ENCODE data around the gene FYCO1. TPM values are rescaled to one million over a fixed set of nuclear protein-coding genes. Genes with fewer than 3 reads are reported as not detected.

FYCO1 gene
- total RNA-seq, 4 donors from 2014 or later: 38.2 to 66.6 (median 50.5) TPM

DNA sequence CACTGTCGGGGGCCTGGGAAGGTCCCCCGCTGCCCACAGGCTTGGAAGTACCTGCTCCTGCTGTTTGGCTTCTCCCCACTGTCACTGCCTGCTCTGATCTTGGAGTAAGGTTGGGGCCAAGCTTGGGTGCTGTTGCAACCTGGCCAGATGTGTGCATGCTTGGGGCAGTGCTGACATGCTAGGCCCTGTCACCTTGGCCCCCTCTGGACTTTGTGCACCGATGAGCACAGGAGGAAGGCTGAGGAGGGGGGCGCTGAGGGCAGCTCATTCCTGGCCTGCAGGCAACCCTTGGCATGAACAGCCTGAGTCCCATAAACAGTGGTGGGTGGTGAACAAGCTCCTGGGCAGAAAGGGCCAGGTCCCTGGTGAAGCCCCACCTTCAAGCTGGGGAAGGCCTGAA is 35.6 kb upstream of the FYCO1 start:
- WGBS, 2 donors: 85 to 86% methylated on average over 2 of the region's 4 CpGs
- Histone ChIP-seq H3K4me3 (replicated peaks in 1 of 3) (no peak overlapping the region), H3K27me3 (no peaks in the 10 kb centered on the region), H3K9me3 (no peaks in the 10 kb centered on the region), H3K36me3 (no peaks in the 10 kb centered on the region), H3K4me1 (no peaks in the 10 kb centered on the region), H3K27ac (no peak overlapping the region)
- intact Hi-C loops (cut with DNase I): no loop called here
- no peak for DNase-seq
- no peak for TF ChIP-seq POLR2A (IDR thresholded peaks at IDR 0.05)
- TF ChIP-seq, protein P1, sequence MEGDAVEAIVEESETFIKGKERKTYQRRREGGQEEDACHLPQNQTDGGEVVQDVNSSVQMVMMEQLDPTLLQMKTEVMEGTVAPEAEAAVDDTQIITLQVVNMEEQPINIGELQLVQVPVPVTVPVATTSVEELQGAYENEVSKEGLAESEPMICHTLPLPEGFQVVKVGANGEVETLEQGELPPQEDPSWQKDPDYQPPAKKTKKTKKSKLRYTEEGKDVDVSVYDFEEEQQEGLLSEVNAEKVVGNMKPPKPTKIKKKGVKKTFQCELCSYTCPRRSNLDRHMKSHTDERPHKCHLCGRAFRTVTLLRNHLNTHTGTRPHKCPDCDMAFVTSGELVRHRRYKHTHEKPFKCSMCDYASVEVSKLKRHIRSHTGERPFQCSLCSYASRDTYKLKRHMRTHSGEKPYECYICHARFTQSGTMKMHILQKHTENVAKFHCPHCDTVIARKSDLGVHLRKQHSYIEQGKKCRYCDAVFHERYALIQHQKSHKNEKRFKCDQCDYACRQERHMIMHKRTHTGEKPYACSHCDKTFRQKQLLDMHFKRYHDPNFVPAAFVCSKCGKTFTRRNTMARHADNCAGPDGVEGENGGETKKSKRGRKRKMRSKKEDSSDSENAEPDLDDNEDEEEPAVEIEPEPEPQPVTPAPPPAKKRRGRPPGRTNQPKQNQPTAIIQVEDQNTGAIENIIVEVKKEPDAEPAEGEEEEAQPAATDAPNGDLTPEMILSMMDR (IDR thresholded peaks at IDR 0.05): no peak

DNA sequence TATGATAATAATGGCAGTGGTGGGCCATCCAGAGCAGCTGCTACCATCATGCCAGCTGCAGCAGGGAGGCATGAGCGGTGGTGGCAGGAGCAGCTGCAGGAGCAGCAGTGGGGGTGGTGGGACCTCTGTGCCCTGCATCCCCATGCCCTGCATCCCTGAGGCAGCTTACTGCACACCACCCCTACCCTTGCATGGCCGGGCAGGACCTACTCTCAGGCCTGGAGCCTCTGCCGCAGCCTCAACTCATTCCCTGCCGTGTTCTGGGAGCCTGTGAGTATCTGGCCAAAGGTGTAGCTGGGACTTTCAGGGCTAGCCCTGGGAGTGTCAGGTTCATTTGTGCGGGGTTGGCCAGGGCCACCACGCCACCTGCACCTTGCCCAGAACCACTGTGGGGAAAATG is 35.0 kb upstream of the FYCO1 start:
- WGBS, 2 donors: 97 to 100% methylated on average over 4 to 5 of the region's 6 CpGs
- no peaks in the 10 kb centered on the region for H3K36me3 ChIP-seq
- no peak overlapping the region for H3K27ac ChIP-seq
- H3K9me3 ChIP-seq: no peaks in the 10 kb centered on the region
- intact Hi-C loops (cut with DNase I): no loop called here
- DNase-seq: no peak
- no peak overlapping the region for H3K4me3 ChIP-seq (replicated peaks in 1 of 3)
- H3K27me3 ChIP-seq: no peaks in the 10 kb centered on the region
- no peak for TF ChIP-seq POLR2A (IDR thresholded peaks at IDR 0.05)
- TF ChIP-seq, protein P1 (IDR thresholded peaks at IDR 0.05): no peak
- H3K4me1 ChIP-seq: no peaks in the 10 kb centered on the region

DNA sequence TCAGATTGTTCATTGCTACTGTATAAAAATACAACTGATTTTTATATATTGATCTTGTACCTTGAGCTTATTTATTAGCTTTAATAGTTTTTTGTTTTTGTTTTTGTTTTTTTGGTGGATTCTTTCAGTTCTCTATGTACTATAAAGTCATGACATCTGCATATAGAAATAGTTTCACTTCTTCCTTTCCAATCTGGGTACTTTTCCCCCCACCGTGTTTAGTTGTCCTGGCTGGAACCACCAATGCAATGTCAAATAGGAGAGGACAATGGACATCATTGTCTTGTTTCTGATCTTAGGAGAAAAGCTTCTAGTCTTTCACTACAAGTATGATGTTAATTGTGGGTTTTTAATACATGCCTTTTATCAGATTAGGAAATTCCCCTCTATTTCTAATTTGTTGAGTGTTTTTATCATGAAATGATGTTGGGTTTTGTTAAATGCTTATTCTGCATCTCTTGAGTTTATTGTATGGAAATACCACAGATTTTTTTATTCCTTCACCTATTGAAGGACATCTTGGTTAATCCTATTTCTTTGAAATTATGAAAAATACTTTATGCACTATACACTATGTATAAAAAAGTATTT is 34.4 kb upstream of the FYCO1 start:
- WGBS, 2 donors: 89% methylated on average over 1 of the region's 1 CpG
- H3K27ac ChIP-seq: no peak overlapping the region
- intact Hi-C loops (cut with DNase I): no loop called here

DNA sequence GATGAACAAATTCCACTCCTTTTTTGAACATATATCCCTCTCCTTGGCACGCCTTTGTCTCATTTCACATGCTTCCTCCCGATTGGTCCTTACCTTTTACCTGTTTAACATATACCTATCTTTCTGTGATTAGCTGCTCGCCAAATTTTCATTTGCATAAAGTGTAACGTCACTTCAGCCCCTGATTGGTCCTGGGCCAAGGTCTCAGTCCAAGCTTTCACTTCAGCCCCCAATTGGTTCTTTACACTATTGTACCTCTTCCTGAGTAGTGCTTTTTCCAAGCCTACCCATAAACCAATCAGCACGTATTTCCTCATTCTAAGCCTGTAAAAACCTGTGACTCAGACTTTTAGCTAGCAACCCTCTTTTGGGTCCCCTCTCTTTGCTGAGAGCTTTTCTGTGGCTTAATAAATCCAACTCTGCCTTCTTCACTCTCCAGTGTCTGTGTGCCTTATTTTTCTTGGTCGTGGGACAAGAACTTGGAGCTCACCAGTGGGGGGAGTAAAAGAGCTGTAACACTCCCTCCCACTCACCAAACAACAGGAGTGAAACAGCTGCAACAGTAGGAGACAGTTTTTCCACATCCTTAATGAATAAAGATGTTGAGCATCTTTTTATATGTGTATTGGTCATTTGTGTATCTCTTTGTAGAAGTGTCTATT is 32.2 kb upstream of the FYCO1 start:
- H3K4me1 ChIP-seq: no peaks in the 10 kb centered on the region
- DNase-seq: no peak
- intact Hi-C loops (cut with DNase I): no loop called here
- H3K27ac ChIP-seq: no peak overlapping the region
- no peaks in the 10 kb centered on the region for H3K36me3 ChIP-seq
- WGBS, 2 donors: 89 to 91% methylated on average over 6 of the region's 6 CpGs
- H3K4me3 ChIP-seq (replicated peaks in 1 of 3): no peak overlapping the region
- H3K9me3 ChIP-seq: no peaks in the 10 kb centered on the region
- TF ChIP-seq, protein P1 (IDR thresholded peaks at IDR 0.05): no peak
- TF ChIP-seq POLR2A (IDR thresholded peaks at IDR 0.05): no peak
- no peaks in the 10 kb centered on the region for H3K27me3 ChIP-seq

More for the DNA sequence above, 34.4 kb upstream of the FYCO1 start:
- Histone ChIP-seq H3K27me3 (no peaks in the 10 kb centered on the region), H3K9me3 (no peaks in the 10 kb centered on the region), H3K36me3 (no peaks in the 10 kb centered on the region), H3K4me3 (replicated peaks in 1 of 3) (no peak overlapping the region), H3K4me1 (no peaks in the 10 kb centered on the region)
- no peak for TF ChIP-seq POLR2A (IDR thresholded peaks at IDR 0.05)
- TF ChIP-seq, protein P1 (IDR thresholded peaks at IDR 0.05): no peak
- DNase-seq: no peak

DNA sequence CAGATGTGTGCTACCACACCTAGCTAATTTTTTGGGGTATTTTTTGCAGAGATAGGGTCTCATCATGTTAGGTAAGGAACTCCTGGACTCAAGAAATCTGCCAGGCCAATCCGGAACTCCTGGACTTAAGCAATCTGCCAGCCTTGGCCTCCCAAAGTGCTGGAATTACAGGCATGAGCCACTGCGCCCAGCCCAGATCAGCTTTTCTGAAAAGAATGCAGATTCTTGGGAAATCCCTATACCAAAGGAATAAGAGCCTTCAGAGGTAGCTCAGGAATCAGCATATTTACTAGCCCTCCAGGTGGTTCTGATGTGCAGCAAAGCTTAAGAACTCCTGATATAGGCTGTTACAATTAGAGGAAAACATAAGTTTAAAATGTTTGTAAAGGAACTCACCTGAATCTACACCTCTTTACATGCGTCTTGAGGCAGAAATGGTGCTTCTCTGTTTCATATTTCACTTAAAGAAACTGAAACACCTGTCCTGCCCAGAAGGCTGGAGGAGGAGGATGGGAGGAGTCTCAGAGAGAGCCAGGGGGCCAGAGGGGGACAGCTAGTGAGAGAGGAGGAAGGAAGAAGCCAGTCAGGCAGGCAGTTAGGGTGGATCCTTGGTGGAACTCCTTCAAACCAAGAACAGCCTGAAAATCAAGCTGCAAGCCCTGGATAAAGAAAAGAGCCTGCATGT is 31.5 kb upstream of the FYCO1 start, which contains the start of gene XCR1:
Gene XCR1, minus strand, starts transcription at position 463 of the 685 bp plus-strand sequence. CDS start 5,536 bp downstream, outside the sequence.
- TF ChIP-seq POLR2A (IDR thresholded peaks at IDR 0.05): no peak
- TF ChIP-seq, protein P1 (IDR thresholded peaks at IDR 0.05): no peak
- DNase-seq: no peak
- WGBS, 2 donors: 96 to 99% methylated on average over 3 of the region's 3 CpGs
- H3K4me3 ChIP-seq (replicated peaks in 1 of 3): no peak within 1 kb of the TSS
- no peaks in the 10 kb centered on the region for H3K9me3 ChIP-seq
- intact Hi-C loops (cut with DNase I): no loop called here
- H3K36me3 ChIP-seq: no peaks in the 10 kb centered on the region
- no peak within 1 kb of the TSS for H3K27ac ChIP-seq
- H3K27me3 ChIP-seq: no peaks in the 10 kb centered on the region
- no peaks in the 10 kb centered on the region for H3K4me1 ChIP-seq

All from thyroid gland (tissue), 4 donors.